GM12874 (cell line): ENCODE results near the gene EXOC4.

Source experiments
- CTCF ChIP-seq: IDR thresholded peaks from 2 replicates; pipeline ENCODE4 v1.5.1; 2011; ENCODE audit warnings: low read depth, mild to moderate bottlenecking, control low read depth, low read length, moderate library complexity; ENCODE audit not compliant: insufficient read depth

The EXOC4 gene

GRCh38 chr7:133512560-133512959 is 259.7 kb downstream of the EXOC4 start:
- TF ChIP-seq CTCF, result no peak

DNA sequence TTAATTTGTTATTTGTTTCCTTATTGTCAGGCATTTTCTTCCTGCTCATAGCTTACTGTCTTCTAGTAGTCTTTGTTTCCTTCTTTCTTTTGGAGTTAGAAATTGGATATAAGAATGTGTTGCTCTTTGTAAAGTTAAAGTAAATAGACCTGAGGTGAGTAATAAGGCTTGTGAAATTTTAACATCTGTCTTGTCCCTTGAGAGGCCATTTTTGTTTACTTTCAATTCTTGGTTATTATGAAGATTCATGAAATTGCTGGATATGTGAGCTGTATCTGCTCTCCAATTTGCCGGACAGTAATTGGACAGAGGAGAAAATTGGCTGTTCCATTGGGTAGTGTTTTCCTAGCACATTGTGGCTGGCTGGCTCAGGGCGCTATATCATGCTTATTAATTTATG is 260.7 kb downstream of the EXOC4 start:
- no peak for TF ChIP-seq CTCF

GRCh38 chr7:133514551-133514950 is 261.7 kb downstream of the EXOC4 start:
- TF ChIP-seq CTCF, result no peak

GRCh38 chr7:133517766-133518165 is 264.9 kb downstream of the EXOC4 start:
- TF ChIP-seq CTCF, result no peak

DNA sequence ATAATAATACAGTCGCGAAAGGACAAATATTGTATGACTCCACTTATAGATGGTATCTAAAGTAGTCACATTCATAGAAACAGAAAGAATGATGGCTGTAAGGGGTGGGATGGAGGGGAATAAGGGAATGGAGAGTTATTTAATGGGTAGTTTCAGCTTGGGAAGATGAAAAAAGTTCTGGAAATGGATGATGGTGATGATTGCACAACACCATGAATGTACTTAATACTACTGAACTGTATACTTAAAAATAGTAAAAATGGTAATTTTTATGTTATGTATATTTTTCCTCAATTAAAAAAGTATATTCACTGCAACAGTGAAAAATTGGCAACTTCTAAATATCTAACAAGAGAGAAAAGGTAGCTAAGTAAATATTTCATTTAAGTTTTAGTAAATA is 265.8 kb downstream of the EXOC4 start:
- TF ChIP-seq CTCF, result no peak

DNA sequence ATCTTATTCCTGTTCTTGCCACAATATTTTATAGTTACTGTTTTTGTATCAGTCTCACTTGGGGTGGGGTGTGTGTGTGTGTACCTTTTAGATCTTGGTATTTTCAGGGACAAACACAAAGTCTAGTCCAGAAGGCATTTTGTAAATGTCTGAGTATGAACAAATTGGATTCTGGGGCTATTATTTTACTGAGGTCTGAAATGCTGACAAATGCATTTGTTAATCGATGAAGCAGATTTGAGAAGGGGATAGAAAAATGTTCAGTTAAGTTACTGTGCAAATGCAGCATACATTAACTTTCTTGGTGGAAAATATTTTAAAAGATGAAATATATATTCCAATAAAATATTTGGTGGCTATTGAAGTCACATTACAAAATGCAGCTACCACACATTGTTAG is 267.4 kb downstream of the EXOC4 start:
- TF ChIP-seq CTCF, result no peak

DNA sequence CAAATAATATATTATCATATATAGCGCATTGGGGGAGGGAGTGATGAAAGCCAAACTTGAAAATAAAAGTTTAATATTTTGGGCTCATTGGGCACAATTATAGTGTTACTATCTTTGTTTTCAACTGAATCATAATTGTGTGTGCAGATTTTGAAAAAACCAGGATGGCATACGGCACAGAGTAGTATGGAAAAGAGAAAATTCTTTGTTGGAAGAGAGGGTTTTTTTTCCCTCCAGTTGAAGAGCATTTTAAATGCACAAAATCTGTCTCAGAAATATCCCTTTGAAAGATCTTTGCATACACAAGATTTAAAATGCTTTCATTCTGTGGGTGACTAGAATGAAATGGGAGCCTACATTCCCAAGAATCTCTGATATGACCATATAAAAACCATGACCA is 269.6 kb downstream of the EXOC4 start:
- TF ChIP-seq CTCF, result no peak

DNA sequence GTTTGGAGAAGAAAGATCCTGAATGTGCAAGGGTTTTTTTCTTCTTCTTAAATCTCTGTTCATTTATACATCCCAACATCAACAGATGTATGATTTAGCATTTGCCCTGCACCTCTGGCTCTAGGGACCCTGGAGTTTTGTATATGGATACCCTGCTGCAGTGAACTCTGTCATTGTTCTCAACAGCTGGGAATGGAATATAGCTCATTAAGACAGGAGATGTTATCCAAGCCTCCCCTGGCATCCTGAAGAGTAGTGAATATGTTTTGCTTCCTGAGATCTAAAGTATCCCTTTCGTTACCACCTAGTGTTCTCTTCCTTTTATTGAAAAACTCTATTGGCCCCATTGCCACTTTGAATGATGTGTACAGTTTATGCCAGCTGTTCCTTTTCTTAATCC is 275.9 kb downstream of the EXOC4 start:
- TF ChIP-seq CTCF, result no peak
